GM19455 (cell line): Measurements from ENCODE around the gene MLX.
"Not testable (repeated sequence)": the region's sequence is repeated elsewhere in the genome, so short reads cannot be mapped to it uniquely, and the experiment has no call there.

ENCODE experiments used
- ATAC-seq: cut with Tn5 transposase; IDR thresholded peaks from one replicate; pipeline ENCODE4 v1.9.1; 2021; ENCODE audit not compliant: unreplicated experiment

The MLX gene

DNA sequence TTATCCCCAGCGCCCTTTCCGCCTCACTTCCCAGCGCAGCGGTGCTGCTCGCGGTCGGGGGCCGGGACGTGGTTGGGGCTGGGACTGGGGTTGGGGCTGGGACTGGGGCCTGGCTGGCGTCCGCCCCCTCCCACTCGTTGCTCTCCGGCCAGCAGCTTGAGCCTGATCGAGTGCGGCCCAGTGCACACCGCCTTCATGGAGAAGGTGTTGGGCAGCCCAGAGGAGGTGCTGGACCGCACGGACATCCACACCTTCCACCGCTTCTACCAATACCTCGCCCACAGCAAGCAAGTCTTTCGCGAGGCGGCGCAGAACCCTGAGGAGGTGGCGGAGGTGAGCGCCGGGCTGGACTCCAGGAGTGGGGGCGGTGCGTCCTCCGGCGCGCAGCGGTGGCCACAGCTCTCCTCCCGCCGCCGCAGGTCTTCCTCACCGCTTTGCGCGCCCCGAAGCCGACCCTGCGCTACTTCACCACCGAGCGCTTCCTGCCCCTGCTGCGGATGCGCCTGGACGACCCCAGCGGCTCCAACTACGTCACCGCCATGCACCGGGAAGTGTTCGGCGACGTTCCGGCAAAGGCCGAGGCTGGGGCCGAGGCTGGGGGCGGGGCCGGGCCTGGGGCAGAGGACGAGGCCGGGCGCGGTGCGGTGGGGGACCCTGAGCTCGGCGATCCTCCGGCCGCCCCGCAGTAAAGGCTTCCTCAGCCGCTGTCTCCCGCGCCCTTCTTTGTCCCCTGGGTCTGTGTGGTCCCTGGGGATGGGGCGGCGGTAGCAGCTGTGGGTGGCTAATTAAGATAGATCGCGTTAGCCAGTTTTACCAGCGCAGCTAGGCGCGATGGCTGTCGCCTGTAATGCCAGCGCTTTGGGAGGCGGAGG is 12.4 kb upstream of the MLX start:
- ATAC-seq: peak; percentile 79

DNA sequence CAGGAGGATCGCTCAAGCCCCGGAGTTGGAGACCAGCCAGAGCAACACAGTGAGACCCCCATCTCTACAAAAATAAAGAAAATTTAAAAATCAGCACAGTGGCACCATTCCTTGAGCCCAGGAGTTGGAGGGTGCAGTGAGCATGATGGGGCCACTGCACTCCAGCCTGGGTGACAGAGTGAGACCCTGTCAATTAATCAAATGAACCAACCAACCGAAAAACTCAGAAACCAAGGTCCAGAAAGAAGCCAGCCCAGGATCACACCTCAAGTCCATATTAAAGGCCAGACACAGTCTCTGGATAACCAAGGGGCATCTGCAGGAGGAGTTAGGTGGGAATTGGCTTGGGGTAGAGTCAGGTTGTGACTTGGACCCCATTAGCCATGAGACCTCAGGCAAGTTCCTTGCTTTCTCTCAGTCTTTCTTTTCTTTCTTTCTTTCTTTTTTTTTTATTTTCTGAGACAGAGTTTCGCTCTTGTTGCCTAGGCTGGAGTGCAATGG is 11.7 kb upstream of the MLX start:
- ATAC-seq: no peak

DNA sequence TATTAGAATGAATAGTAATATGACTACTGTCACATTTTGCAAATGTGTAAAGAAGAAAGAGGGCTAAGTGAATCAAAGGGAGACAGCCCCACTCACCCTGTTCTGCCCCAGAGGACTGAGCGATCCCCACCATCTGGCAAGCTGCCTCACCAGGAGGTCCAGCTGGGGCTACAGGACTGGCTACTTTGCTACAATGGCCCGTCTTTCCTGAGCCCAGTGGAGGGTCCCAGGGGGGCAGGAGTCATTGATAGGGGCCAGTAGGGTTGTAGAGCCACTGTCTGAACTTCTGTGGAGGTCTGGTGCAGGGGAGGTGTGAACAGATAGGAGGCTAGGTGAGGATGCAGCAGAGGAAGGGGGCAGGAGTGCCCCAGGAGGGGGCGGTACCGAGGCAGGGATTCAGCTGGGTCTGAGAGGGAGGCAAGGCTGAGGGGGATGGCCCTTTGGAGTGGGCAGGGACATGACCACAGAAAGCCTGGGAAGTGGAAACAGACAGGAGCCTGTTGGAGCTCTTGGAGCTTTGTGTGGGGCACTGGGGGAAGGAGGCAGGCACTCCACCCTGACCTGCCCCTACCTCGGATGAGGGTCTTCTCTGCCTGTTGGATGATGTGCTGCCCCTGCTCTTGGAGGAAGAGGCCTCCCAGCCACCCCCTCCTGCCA is 10.8 kb upstream of the MLX start:
- not testable (repeated sequence) for ATAC-seq

DNA sequence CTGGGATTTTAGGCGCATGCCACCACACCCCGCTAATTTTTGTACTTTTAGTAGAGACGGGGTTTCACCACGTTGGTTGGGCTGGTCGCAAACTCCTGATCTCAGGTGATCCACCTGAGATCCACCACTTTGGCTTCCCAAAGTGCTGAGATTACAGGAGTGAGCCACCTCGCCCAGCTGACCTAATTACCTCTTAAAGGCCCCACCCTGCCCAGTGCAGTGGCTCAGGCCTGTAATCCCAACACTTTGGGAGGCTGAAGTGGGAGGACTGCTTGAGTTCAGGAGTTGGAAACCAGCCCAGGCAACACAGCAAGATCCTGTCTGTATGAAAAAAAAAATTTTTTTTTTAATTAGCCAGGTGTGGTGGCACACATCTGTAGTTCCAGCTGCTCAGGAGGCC is 7.8 kb upstream of the MLX start:
- ATAC-seq: no peak

DNA sequence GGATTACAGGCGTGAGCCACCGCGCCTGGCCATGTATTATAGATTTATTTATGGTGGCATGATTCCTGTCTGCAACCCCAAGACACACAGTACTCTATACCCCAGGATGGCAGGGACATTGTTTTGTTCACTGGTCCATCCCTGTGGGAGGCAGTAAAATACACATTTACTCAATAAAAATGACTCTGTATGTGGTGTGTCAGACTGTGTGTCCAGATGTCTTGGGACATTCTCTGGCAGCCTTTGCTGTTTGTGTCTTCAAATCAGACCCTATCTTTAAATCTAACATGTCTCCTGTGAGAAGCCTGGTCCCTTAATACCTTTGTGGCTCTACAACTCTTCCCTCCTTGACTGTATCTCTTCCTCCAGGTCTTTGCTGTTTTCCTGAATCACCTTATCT is 6.7 kb upstream of the MLX start:
- ATAC-seq: no peak

DNA sequence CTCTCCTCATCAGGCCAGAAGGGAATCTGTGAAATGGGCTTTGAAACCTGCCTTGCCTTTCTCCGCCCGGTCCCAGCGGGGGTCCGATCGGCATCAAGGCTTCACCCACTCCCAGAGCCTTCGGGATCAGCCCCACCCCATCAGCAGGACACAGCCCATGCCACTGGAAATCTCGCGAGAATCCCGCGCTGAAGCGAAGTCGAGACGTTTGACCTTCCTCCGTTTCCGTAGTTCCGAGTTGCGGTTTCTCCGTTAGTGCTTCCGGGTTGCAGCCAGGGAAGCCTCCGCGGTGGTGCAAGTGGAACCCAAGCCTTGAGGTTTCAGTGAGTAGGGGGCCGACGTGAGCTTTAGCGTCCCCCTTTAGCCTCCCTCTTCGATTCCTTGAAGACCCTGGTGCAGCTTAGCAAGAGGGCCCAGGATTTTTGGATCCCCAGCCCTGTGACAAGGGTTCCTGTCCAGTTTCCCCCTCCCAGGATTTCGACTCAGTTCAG is 5.0 kb upstream of the MLX start, which contains the start of gene COASY:
TSS of gene COASY (plus strand) at position 252 of the 491 bp plus-strand sequence. CDS start 475 bp downstream, outside the sequence.
- peak; percentile 61 for ATAC-seq

DNA sequence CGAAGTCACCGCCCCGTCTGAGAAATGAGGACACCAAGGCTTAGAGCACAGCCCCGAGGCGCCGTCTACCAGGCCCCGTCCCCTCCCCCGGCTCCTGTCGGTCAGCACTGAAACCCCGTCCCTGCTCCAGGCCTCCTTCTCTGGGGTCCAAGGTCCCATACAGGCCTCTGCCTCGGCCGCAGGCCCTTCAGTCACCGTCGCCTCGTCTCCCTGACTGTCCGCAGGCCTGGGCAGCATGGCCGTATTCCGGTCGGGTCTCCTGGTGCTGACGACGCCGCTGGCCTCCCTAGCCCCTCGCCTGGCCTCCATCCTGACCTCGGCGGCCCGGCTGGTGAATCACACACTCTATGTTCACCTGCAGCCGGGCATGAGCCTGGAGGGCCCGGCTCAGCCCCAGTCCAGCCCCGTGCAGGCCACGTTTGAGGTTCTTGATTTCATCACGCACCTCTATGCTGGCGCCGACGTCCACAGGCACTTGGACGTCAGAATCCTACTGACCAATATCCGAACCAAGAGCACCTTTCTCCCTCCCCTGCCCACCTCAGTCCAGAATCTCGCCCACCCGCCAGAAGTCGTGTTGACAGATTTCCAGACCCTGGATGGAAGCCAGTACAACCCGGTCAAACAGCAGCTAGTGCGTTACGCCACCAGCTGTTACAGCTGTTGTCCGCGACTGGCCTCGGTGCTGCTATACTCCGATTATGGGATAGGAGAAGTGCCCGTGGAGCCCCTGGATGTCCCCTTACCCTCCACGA is 4.3 kb upstream of the MLX start:
- peak; percentile 4 for ATAC-seq

DNA sequence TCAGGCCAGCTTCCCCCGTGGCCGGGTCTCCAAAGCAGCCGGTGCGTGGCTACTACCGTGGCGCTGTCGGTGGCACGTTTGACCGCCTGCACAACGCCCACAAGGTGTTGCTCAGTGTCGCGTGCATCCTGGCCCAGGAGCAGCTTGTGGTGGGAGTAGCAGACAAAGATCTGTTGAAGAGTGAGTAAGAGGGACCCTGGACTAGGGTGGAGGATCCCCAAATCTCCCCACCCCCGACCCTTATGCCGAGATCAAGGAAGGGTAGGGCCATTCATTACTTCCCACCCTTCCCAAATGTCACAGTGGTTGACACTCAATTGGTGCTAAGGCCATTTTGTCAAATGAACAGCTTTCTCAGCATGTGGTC is 3.8 kb upstream of the MLX start:
- no peak for ATAC-seq

DNA sequence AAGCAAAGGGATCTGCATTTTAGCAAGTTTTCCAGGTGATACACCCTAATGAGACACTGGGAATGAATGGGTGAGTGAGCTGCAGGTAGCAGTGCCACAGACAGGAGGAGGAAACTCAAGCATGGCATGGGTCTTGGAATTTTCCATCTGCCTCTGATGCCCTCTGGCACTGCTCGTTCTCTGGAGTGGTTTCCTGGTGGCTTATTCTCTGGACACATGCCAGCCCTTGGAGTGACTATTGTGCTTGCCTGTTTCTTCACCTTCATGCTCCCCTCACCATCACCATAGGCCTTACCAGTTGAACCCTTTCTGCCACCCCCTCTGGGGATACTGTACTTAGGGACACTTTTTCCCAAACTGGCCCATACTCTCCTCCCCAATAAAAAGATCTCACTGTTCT is 3.4 kb upstream of the MLX start:
- no peak for ATAC-seq

DNA sequence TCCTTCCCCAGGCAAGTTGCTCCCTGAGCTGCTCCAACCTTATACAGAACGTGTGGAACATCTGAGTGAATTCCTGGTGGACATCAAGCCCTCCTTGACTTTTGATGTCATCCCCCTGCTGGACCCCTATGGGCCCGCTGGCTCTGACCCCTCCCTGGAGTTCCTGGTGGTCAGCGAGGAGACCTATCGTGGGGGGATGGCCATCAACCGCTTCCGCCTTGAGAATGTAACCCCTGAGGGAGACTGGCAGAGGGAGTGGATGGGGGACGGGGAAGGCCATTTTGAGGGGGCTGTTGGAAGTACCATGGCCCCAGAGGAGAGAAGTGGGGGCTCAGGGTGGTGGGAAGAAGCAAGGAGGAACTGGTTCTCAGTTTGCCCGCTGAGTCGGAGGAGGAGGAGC is 3.0 kb upstream of the MLX start:
- no peak for ATAC-seq

DNA sequence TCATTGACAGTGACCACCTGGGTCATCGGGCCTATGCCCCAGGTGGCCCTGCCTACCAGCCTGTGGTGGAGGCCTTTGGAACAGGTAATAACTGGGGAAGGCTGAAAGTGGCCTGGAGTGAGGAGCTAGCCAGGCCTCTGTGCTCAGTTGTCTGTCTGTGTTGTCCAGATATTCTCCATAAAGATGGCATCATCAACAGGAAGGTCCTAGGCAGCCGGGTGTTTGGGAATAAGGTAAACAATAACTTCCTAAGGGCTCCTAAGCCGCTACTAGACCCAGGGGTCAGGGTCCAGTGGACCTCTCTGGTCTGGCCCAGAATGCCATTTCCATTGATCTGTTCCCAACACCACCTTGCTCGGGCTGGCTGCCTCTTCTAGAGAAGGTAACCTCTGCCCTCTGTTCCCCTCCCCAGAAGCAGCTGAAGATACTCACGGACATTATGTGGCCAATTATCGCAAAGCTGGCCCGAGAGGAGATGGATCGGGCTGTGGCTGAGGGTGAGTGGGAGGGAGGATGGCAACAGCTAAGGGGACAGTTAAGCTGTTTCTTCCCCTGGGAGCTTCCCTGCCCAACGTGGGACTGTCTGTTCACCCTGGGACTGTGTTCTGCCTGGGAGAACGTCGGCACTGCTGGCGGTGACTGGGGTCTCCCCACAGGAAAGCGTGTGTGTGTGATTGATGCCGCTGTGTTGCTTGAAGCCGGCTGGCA is 1.9 kb upstream of the MLX start:
- ATAC-seq: no peak

DNA sequence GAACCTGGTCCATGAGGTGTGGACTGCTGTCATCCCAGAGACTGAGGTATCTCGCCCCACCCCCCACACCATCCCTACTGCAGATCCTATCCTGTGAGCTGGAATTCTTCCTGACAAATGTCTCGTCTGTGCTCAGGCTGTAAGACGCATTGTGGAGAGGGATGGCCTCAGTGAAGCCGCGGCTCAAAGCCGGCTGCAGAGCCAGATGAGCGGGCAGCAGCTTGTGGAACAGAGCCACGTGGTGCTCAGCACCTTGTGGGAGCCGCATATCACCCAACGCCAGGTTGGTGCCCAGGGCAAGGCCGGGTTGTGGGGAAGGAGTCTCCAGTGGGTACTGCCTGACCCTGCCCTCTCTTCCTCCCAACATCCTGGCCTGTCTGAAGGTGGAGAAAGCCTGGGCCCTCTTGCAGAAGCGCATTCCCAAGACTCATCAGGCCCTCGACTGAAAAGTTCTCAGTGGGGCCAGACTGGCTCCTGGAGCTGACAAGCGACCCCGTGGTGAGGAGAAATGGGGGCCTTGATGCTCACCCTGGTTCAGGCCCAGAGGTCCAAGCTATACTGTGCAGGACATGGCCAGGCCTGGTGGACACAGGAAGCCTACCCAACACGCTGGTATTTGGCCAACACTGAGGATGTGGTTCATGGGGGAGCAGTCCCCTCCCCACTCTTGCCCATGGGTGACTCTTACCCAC is 1.2 kb upstream of the MLX start:
- ATAC-seq: no peak

DNA sequence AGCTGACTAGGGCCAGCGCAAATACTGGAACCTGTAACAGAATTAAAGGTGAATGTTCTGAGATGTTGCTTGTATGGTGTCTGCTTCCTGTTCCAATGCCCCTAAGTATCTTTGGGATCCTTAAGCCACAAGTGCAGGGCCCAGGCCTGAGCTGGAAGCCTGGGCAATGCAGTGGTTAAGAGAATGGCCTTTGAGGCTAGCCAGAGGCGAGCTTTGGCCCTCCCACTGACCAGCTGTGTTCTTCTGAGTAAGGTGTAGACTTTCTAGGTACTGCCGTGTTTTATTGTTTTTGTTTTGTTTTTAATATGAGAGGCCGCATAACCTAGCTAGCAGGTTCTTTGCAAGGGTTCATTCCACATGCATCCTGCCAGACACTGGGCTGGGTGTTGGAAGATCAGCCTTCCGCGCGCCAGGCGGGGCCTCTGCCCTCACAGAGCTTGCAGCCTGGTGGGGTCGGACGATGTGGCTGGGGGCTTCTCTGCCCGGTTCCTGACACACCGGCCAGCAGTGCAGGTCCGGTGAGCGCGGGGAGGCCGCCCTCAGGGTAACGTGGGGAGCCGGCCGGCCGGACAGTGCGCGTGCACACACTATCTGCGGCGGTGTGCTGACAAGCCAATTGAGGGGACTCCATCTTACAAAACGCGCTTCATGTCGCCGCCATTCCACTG is 551 bp upstream of the MLX start:
- ATAC-seq: no peak

DNA sequence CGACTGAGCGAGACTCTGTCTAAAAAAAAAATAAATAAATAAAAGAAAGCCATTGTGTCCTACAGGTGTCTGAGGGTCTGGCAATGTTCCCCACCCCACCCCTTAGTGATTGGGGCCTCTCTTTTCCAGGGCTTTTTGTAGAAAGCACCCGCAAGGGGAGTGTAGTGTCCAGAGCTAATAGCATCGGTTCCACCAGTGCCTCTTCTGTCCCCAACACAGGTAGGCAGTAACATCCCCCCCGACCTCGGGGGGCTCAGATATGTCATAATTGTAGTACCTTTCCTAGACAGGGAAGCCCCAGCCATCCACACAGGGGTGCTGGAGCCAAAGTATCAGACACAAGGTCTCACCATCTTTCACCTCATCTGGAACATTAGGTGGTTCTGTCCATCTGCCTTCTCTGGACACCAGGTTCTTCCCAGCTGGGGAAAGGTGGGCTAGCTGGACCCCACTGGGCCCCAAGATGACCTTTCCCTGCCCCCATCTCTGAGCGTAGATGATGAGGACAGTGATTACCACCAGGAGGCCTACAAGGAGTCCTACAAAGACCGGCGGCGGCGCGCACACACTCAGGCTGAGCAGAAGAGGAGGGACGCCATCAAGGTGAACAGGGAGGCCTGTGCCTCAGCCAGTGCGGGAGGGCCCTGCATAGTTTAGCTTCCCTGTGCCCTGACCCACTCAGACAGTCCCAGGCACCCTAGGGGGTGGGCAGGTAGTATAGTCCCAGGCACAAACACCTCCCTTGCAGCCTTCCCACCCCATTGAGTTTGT is 1.6 kb downstream of the MLX start:
- ATAC-seq: no peak

DNA sequence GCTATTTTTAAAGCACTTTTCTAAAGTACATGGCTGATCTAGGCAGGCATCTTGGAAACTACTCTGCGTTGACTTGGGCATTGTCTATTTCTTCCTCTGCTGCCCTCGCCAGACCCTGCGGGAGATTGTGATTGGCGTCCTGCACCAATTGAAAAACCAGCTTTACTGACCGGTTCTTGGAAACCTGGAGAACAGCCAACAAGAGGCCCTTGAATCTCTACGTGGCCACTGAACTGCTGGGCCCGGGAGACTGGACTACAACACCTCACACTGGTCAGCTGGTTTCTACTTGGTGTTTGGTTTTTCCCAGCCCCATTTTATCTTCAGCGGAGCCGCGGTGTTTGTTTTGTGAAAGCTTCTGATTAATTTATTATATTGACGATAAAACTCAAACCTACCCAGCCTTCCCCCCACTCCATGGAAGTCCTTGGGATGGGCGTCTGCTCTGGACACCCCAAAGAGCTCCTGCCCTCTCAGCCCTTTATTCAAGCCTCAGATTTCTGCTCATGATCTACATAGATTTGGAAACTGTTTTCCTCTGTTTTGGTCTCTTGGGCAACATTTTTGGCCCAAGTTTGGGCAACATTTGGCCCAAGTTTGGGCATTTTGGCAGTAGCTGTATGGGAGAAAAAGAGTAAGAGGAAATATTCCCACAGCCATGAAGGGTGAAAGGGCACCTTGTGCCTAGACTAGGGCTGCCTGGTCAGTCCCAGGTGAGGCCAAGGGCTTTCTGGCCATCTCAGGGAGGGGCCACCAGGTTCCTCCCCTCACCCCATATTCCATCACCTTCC is 4.7 kb downstream of the MLX start:
- ATAC-seq: no peak

DNA sequence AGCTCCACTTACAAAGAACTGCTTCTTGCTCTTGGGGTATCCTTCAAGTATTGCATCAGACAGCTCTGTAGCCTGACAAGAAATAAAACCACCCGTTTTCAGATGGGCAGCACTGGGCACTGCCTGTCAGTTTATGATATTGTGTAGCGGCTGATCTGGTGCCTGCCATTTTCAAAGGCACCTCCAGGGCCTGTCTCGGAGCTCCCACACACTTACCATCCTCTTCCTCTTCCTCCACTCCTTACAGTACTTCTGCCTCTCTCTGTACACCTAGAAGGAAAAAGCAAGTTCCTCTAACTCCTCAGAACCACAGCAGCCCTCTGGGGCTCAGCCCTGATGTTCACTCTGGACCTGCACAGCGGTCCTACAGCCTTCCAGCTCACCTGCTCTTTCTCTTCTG is 6.2 kb downstream of the MLX start:
- no peak for ATAC-seq

DNA sequence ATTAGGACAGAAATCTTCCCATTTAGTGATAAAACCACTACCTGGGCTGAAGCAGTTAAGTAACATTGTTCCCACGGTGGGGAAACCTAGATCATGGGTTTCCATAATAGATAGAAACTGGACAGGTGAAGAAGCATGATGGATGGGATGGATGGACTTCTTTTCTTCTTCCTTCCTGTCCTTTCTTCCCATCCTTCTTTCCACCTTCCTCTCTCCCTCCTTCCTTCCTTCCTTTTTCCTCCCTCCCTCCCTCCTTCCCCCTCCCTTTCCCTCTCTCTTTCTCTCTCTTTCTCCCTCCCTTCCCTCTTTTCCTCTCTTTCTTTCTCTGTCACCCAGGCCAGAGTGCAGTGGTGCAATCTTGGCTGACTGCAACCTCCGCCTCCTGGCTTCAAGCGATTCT is 7.6 kb downstream of the MLX start:
- no peak for ATAC-seq

DNA sequence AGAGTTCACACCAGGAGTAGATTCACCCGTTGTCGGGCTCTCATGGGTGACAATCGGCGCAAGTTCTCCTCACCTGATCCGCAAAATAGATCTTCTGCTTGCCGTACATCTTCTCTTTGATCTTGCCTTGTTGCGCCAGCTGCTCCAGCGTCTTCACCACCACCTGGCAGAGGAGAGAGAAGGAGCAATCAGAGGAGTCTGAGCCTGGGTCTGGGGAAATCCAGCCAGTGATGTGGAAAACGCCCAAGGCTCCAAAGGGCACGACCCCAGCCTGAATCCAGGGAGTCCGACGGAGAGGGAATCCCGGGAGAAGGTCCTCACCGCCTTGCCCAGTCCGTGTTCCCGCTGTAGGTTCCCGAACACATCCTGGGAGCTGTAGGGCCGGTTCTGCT is 10.2 kb downstream of the MLX start:
- ATAC-seq: no peak
